H9 (cell line): ENCODE measurements around the gene ZBTB7A. TPM values are rescaled to one million over a fixed set of nuclear protein-coding genes. Genes with fewer than 3 reads are reported as not detected.

Experiments used
- DNase-seq: peaks from one replicate; pipeline ENCODE4 v3.0.0-alpha.2; 2017
- H2AFZ ChIP-seq: one replicate; pipeline ENCODE4 v1.6.1; 2013; ENCODE audit warnings: mild to moderate bottlenecking, low read length, control low read depth, moderate library complexity
- H2AK5ac ChIP-seq: 2 replicates; pipeline ENCODE4 v1.6.1; 2013; ENCODE audit warnings: low read length, control low read depth, mixed read lengths; ENCODE audit not compliant: insufficient read length
- H2BK120ac ChIP-seq: one replicate; pipeline ENCODE4 v1.6.1; 2013; ENCODE audit warnings: low read depth, mild to moderate bottlenecking, low read length, control low read depth, inconsistent platforms; ENCODE audit not compliant: poor library complexity, severe bottlenecking
- H2BK12ac ChIP-seq: 2 replicates; pipeline ENCODE4 v1.6.1; 2013; ENCODE audit warnings: low read length, control low read depth, mixed read lengths, low read depth; ENCODE audit not compliant: insufficient read length
- H2BK15ac ChIP-seq: 2 replicates; pipeline ENCODE4 v1.6.1; 2013; ENCODE audit warnings: low read depth, low read length, control low read depth
- H2BK20ac ChIP-seq: one replicate; pipeline ENCODE4 v1.6.1; 2013; ENCODE audit warnings: low read depth, mild to moderate bottlenecking, low read length, control low read depth, inconsistent platforms; ENCODE audit not compliant: poor library complexity, severe bottlenecking
- H2BK5ac ChIP-seq: 2 replicates; pipeline ENCODE4 v1.6.1; 2013; ENCODE audit warnings: low read length, control low read depth, mixed read lengths; ENCODE audit not compliant: insufficient read length
- H3K14ac ChIP-seq: 2 replicates; pipeline ENCODE4 v1.6.1; 2013; ENCODE audit warnings: low read length, control low read depth; ENCODE audit not compliant: insufficient read depth
- H3K18ac ChIP-seq: 2 replicates; pipeline ENCODE4 v1.6.1; 2013; ENCODE audit warnings: low read depth, mild to moderate bottlenecking, mixed read lengths, low read length, control low read depth; ENCODE audit not compliant: insufficient read length
- H3K23ac ChIP-seq: 2 replicates; pipeline ENCODE4 v1.6.1; 2013; ENCODE audit warnings: low read length, control low read depth, mixed read lengths, low read depth; ENCODE audit not compliant: insufficient read length
- H3K23me2 ChIP-seq: 2 replicates; pipeline ENCODE4 v1.6.1; 2013; ENCODE audit warnings: low read depth, mild to moderate bottlenecking, mixed read lengths, low read length, control low read depth; ENCODE audit not compliant: insufficient read length, poor library complexity, severe bottlenecking
- H3K27ac ChIP-seq: 2 replicates; pipeline ENCODE4 v1.5.1; 2013; ENCODE audit warnings: low read length, control low read depth, mixed read lengths, low read depth; ENCODE audit not compliant: insufficient read length
- H3K27me3 ChIP-seq: 2 replicates; pipeline ENCODE4 v1.6.1; 2013; ENCODE audit warnings: low read length, control low read depth, inconsistent platforms; ENCODE audit not compliant: insufficient read depth
- H3K4ac ChIP-seq: 2 replicates; pipeline ENCODE4 v1.6.1; 2013; ENCODE audit warnings: low read depth, mild to moderate bottlenecking, control low read depth, inconsistent platforms, low read length, moderate library complexity
- H3K4me1 ChIP-seq: 2 replicates; pipeline ENCODE4 v1.6.1; 2013; ENCODE audit warnings: low read length, control low read depth, inconsistent platforms; ENCODE audit not compliant: insufficient read depth
- H3K4me2 ChIP-seq: 2 replicates; pipeline ENCODE4 v1.6.1; 2013; ENCODE audit warnings: low read length, control low read depth, mixed read lengths; ENCODE audit not compliant: insufficient read length, insufficient read depth
- H3K56ac ChIP-seq: 2 replicates; pipeline ENCODE4 v1.6.1; 2013; ENCODE audit warnings: low read depth, mild to moderate bottlenecking, mixed read lengths, low read length, control low read depth; ENCODE audit not compliant: insufficient read length
- H3K79me1 ChIP-seq: 2 replicates; pipeline ENCODE4 v1.6.1; 2013; ENCODE audit warnings: low read depth, mild to moderate bottlenecking, moderate library complexity, low read length, control low read depth, inconsistent platforms; ENCODE audit not compliant: insufficient read depth, poor library complexity, severe bottlenecking
- H3K79me2 ChIP-seq: 2 replicates; pipeline ENCODE4 v1.6.1; 2013; ENCODE audit warnings: low read length, control low read depth, inconsistent platforms; ENCODE audit not compliant: insufficient read depth
- H3K9ac ChIP-seq: 2 replicates; pipeline ENCODE4 v1.6.1; 2013; ENCODE audit warnings: low read length, control low read depth, mixed read lengths; ENCODE audit not compliant: insufficient read length; ENCODE audit errors: extremely low read depth
- H3K9me3 ChIP-seq: one replicate; pipeline ENCODE4 v1.6.1; 2013; ENCODE audit warnings: low read depth, low read length, inconsistent platforms; ENCODE audit not compliant: control insufficient read depth
- H3T11ph ChIP-seq: one replicate; pipeline ENCODE4 v1.6.1; 2013; ENCODE audit warnings: mild to moderate bottlenecking, low read length, control low read depth, inconsistent platforms
- H4K20me1 ChIP-seq: one replicate; pipeline ENCODE4 v1.6.1; 2013; ENCODE audit not compliant: control insufficient read depth, insufficient read length, insufficient read depth
- H4K5ac ChIP-seq: 2 replicates; pipeline ENCODE4 v1.6.1; 2013; ENCODE audit warnings: low read depth, mild to moderate bottlenecking, mixed read lengths, low read length, control low read depth; ENCODE audit not compliant: insufficient read length
- H4K8ac ChIP-seq: replicated peaks from 2 replicates; pipeline ENCODE4 v1.6.1; 2013; ENCODE audit warnings: low read length, control low read depth, mixed read lengths, low read depth; ENCODE audit not compliant: insufficient read length
- H4K91ac ChIP-seq: 2 replicates; pipeline ENCODE4 v1.6.1; 2013; ENCODE audit warnings: low read depth, mild to moderate bottlenecking, moderate library complexity, mixed read lengths, low read length, control low read depth; ENCODE audit not compliant: insufficient read length
- H3K27ac Mint-ChIP-seq, 3 experiments: 2 replicates in 2 of 3; 3 replicates in 1 of 3; pipeline ENCODE4 v1.8.0; 2020 to 2021; ENCODE audit warnings: mixed read lengths in 3 of 3, mild to moderate bottlenecking in 1 of 3, moderate library complexity in 1 of 3
- H3K27me3 Mint-ChIP-seq: 2 replicates; pipeline ENCODE4 v1.8.0; 2021; ENCODE audit warnings: low read depth, mild to moderate bottlenecking, moderate library complexity, mixed read lengths
- H3K36me3 Mint-ChIP-seq, 3 experiments: 2 replicates in 2 of 3; 3 replicates in 1 of 3; pipeline ENCODE4 v1.8.0; 2020 to 2021; ENCODE audit warnings: low read depth in 3 of 3, mixed read lengths in 3 of 3; ENCODE audit not compliant: insufficient read depth in 1 of 3
- H3K4me1 Mint-ChIP-seq, 2 experiments: 2 replicates each; pipeline ENCODE4 v1.8.0; 2020; ENCODE audit warnings: mixed read lengths in 2 of 2
- H3K4me3 Mint-ChIP-seq, 2 experiments: 2 replicates in 1 of 2; 3 replicates in 1 of 2; pipeline ENCODE4 v1.8.0; 2020 to 2021; ENCODE audit warnings: mild to moderate bottlenecking in 2 of 2, mixed read lengths in 2 of 2, moderate library complexity in 1 of 2
- H3K9me3 Mint-ChIP-seq, 2 experiments: 2 replicates in 1 of 2; 3 replicates in 1 of 2; pipeline ENCODE4 v1.8.0; 2020; ENCODE audit warnings: mild to moderate bottlenecking in 2 of 2, mixed read lengths in 2 of 2, moderate library complexity in 1 of 2
- WGBS: extraction: QIAGEN DNeasy Blood & Tissue Kit; methylation state at CpG from one replicate; pipeline ENCODE4 v1.1.7; 2013; ENCODE audit warnings: missing lambda C conversion rate, low lambda C conversion rate, mixed read lengths; ENCODE audit not compliant: insufficient read length; ENCODE audit errors: extremely low coverage; 5-methylcytosine and 5-hydroxymethylcytosine counted together
- total RNA-seq: library from RNA; stranded (reverse); gene quantifications from 2 replicates; pipeline ENCODE4 v1.2.1, GENCODE V29; 2021
- TF ChIP-seq, protein P1 (sequence below): fragments of 200-600 bp; sonication (generic); conservative IDR thresholded peaks from 3 replicates; pipeline ENCODE4 v1.8.0; 2021; ENCODE audit warnings: antibody characterized with exemption, mild to moderate bottlenecking

Gene ZBTB7A
- total RNA-seq, 1 experiment from 2014 or later: 24.9 TPM

- Histone ChIP-seq H2BK120ac (no peak overlapping the region), H3K9ac (no peak overlapping the region), H3K56ac (no peak overlapping the region), H3K4ac (no peak overlapping the region), H3T11ph (no peak overlapping the region), H3K23ac (no peak overlapping the region), H3K18ac (no peak overlapping the region), H3K79me1 (no peaks in the 10 kb centered on the region), H3K23me2 (peaks cover 4% of the 10 kb centered on the region), H2BK20ac (no peak overlapping the region), H3K27me3 (no peaks in the 10 kb centered on the region), H4K91ac (no peak overlapping the region), H3K4me1 (peaks cover 5% of the 10 kb centered on the region; the same call in 1 of the 2 replicates), H3K27ac (no peak overlapping the region), H2BK5ac (no peak overlapping the region), H3K9me3 (no peaks in the 10 kb centered on the region), H3K4me2 (no peak overlapping the region), H3K79me2 (no peaks in the 10 kb centered on the region), H3K14ac (no peak overlapping the region), H2AFZ (no peak overlapping the region), H2AK5ac (no peak overlapping the region), H4K20me1 (no peaks in the 10 kb centered on the region), H4K5ac (no peak overlapping the region), H2BK12ac (no peak overlapping the region), H4K8ac (no peak overlapping the region), H2BK15ac (no peak overlapping the region)
- H3K36me3 Mint-ChIP-seq: no peaks in the 10 kb centered on the region
- no CpG with 5 or more reads among the region's 6 CpGs for WGBS
- H3K27ac Mint-ChIP-seq: no peak overlapping the region
- H3K9me3 Mint-ChIP-seq: no peaks in the 10 kb centered on the region; a peak in 1 of 5 replicates
- DNase-seq: no peak
- TF ChIP-seq, protein P1, sequence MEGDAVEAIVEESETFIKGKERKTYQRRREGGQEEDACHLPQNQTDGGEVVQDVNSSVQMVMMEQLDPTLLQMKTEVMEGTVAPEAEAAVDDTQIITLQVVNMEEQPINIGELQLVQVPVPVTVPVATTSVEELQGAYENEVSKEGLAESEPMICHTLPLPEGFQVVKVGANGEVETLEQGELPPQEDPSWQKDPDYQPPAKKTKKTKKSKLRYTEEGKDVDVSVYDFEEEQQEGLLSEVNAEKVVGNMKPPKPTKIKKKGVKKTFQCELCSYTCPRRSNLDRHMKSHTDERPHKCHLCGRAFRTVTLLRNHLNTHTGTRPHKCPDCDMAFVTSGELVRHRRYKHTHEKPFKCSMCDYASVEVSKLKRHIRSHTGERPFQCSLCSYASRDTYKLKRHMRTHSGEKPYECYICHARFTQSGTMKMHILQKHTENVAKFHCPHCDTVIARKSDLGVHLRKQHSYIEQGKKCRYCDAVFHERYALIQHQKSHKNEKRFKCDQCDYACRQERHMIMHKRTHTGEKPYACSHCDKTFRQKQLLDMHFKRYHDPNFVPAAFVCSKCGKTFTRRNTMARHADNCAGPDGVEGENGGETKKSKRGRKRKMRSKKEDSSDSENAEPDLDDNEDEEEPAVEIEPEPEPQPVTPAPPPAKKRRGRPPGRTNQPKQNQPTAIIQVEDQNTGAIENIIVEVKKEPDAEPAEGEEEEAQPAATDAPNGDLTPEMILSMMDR: no peak
- peaks cover 3% of the 10 kb centered on the region for H3K27me3 Mint-ChIP-seq
- H3K4me3 Mint-ChIP-seq: no peak overlapping the region
- H3K4me1 Mint-ChIP-seq: peaks cover 8 to 23% of the 10 kb centered on the region in 2 experiments
Observed at GRCh38 chr19:4080473-4080872, 13.8 kb upstream of the ZBTB7A start.
